Retinal pigment epithelial cell (primary cell): Measurements from ENCODE around the gene MX1.
"Not testable (repeated sequence)": the region's sequence is repeated elsewhere in the genome, so short reads cannot be mapped to it uniquely, and the experiment has no call there.

Experiments used
- DNase-seq: peaks from one replicate; pipeline ENCODE4 v3.0.0-alpha.2; 2010; ENCODE audit warnings: low read depth
- H3K4me3 ChIP-seq: 2 replicates; pipeline ENCODE4 v1.5.1; 2011; ENCODE audit warnings: mild to moderate bottlenecking, low read length, control low read depth, moderate library complexity
- CTCF ChIP-seq: conservative IDR thresholded peaks from 2 replicates; pipeline ENCODE4 v1.5.1; 2011; ENCODE audit warnings: low read depth, low read length, control low read depth, inconsistent platforms

MX1 gene

GRCh38 chr21:41407541-41408460 lies 18.2 kb upstream of the MX1 start:
- H3K4me3 ChIP-seq, result no peak overlapping the region
- no peak for TF ChIP-seq CTCF
- no peak for DNase-seq

- no peak for TF ChIP-seq CTCF
Observed at GRCh38 chr21:41410361-41410760, 15.7 kb upstream of the MX1 start.

DNA sequence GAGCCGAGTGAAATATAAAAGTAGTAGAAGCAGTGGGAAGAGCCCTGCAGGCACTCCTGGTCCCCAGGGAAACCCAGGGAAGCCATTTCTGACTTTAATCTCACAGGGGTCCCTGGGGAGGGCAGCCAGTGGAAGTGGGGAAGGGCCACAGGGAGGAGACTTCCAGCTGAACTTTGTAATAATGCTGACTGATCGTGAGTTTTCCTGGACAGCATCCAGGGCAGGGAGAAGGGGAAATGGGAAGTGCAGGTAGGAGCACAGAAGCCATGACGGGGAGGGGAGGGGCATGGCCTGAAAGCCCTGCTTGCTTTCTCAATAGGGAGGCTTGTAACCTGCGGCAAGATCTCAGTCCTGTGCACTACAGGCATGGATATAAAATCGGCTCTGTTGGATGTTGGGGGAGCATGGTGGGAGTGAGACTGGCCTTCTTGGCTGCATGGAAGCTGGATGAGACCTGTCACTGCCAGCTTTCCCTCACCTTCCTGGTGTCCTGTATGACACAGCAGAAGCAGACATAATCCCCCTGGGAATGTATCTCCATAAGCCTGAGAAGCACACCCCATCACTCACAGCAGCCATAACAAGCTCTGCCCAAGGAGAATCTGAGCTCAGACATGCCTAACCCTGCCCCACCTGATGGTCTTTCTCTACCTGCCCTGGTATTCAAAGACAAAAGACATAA lies 15.1 kb upstream of the MX1 start:
- TF ChIP-seq CTCF, result no peak
- DNase-seq, result no peak
- no peak overlapping the region for H3K4me3 ChIP-seq

More at GRCh38 chr21:41410361-41410760, 15.7 kb upstream of the MX1 start:
- DNase-seq, result no peak
- no peak overlapping the region for H3K4me3 ChIP-seq

- TF ChIP-seq CTCF, result peak; percentile 20
- DNase-seq, result no peak
- H3K4me3 ChIP-seq, result no peak overlapping the region
Observed at GRCh38 chr21:41411449-41412089, 14.5 kb upstream of the MX1 start.

GRCh38 chr21:41417505-41417904 lies 8.5 kb upstream of the MX1 start:
- H3K4me3 ChIP-seq, result not testable (repeated sequence)

GRCh38 chr21:41418393-41418792 lies 7.6 kb upstream of the MX1 start:
- no peak overlapping the region for H3K4me3 ChIP-seq
- DNase-seq, result no peak

More at GRCh38 chr21:41417505-41417904, 8.5 kb upstream of the MX1 start:
- not testable (repeated sequence) for DNase-seq

More at GRCh38 chr21:41418393-41418792, 7.6 kb upstream of the MX1 start:
- TF ChIP-seq CTCF, result no peak
